CD4-positive, alpha-beta T cell treated with Interleukin-6 at 100 ng/mL for 8 hours (primary cell): Measurements from ENCODE around the gene BMP8A.
"Not testable (repeated sequence)": the region's sequence is repeated elsewhere in the genome, so short reads cannot be mapped to it uniquely, and the experiment has no call there.

Experiments used
- DNase-seq: peaks from one replicate; pipeline ENCODE4 v3.0.0-alpha.2; 2020; ENCODE audit warnings: mixed read lengths, low spot score

BMP8A gene

GRCh38 chr1:39527190-39527579 is 35.7 kb downstream of the BMP8A start:
- DNase-seq, result not testable (repeated sequence)

GRCh38 chr1:39528082-39528481 is 36.6 kb downstream of the BMP8A start:
- DNase-seq, result no peak

GRCh38 chr1:39529901-39530535 is 38.6 kb downstream of the BMP8A start:
- DNase-seq, result no peak

- DNase-seq, result no peak
Observed at GRCh38 chr1:39531526-39531925, 40.1 kb downstream of the BMP8A start.

GRCh38 chr1:39533442-39533841 is 42.0 kb downstream of the BMP8A start:
- DNase-seq, result no peak

GRCh38 chr1:39538531-39539251 is 47.3 kb downstream of the BMP8A start:
- no peak for DNase-seq

GRCh38 chr1:39539252-39539790 is 47.9 kb downstream of the BMP8A start:
- DNase-seq, result peak; percentile 46

- DNase-seq, result no peak
Observed at GRCh38 chr1:39540504-39541031, 49.1 kb downstream of the BMP8A start.

GRCh38 chr1:39542924-39543323 is 51.5 kb downstream of the BMP8A start:
- no peak for DNase-seq

- DNase-seq, result no peak
Observed at GRCh38 chr1:39544327-39544726, 52.9 kb downstream of the BMP8A start.

GRCh38 chr1:39545531-39545930 is 54.1 kb downstream of the BMP8A start:
- DNase-seq, result no peak

GRCh38 chr1:39554277-39554676 is 62.8 kb downstream of the BMP8A start:
- no peak for DNase-seq

GRCh38 chr1:39561279-39561678 is 69.8 kb downstream of the BMP8A start:
- DNase-seq, result no peak

GRCh38 chr1:39562886-39563285 is 71.5 kb downstream of the BMP8A start:
- no peak for DNase-seq

GRCh38 chr1:39563669-39564068 is 72.2 kb downstream of the BMP8A start:
- no peak for DNase-seq

GRCh38 chr1:39564340-39564739 is 72.9 kb downstream of the BMP8A start:
- no peak for DNase-seq

GRCh38 chr1:39564941-39565340 is 73.5 kb downstream of the BMP8A start:
- no peak for DNase-seq

- DNase-seq, result no peak
Observed at GRCh38 chr1:39566441-39567137, 75.2 kb downstream of the BMP8A start.

GRCh38 chr1:39567302-39567701 is 75.9 kb downstream of the BMP8A start:
- DNase-seq, result no peak

GRCh38 chr1:39568208-39568607 is 76.8 kb downstream of the BMP8A start:
- DNase-seq, result no peak

- no peak for DNase-seq
Observed at GRCh38 chr1:39569034-39569433, 77.6 kb downstream of the BMP8A start.

- DNase-seq, result no peak
Observed at GRCh38 chr1:39570477-39571177, 79.2 kb downstream of the BMP8A start.
